HCT116 (cell line): Measurements from ENCODE around the gene RFTN1. TPM values are rescaled to one million over a fixed set of nuclear protein-coding genes. Genes with fewer than 3 reads are reported as not detected.

Experiments
- ATAC-seq: fragments of 200-7000 bp; cut with Tn5 transposase; 2 replicates; pipeline ENCODE4 v1.9.1; 2020; ENCODE audit warnings: mild to moderate bottlenecking, moderate library complexity
- BruUV-seq: library from RNA; stranded (reverse); fragments of 400-500 nt; replicated peaks from 2 replicates; lab custom pipeline; 2021; lab: Mats Ljungman, UMichigan
- CTCF ChIA-PET: fragments of 300-600 bp; sonication (Branson Sonifier 250); formaldehyde crosslinking; loops from one replicate; lab custom pipeline; 2021; ENCODE audit warnings: antibody characterized with exemption; lab: Charles Lee
- POLR2A ChIA-PET: fragments of 300-600, 350-600 bp; sonication (Branson Sonifier 250); formaldehyde crosslinking; loops from one replicate; lab custom pipeline; 2021; ENCODE audit warnings: antibody characterized with exemption; lab: Charles Lee
- RAD21 ChIA-PET, 2 experiments: fragments of 300-600 bp; sonication (Branson Sonifier 250); formaldehyde crosslinking; loops; one replicate each; lab custom pipeline; 2023; ENCODE audit warnings: low total read pairs in 2 of 2; ENCODE audit not compliant: uncharacterized antibody in 2 of 2, unreplicated experiment in 2 of 2, low non-redundant PET in 1 of 2; lab: Charles Lee
- DNase-seq: peaks from one replicate; pipeline ENCODE4 v3.0.0-alpha.2; 2010; ENCODE audit warnings: low read depth, low spot score
- H2AFZ ChIP-seq: fragments of 200-600 bp; shearing (Covaris generic), sonication (generic); 2 replicates; pipeline ENCODE4 v1.6.1; 2017; ENCODE audit warnings: low read depth, mixed run types, mixed read lengths, antibody characterized with exemption, low read length; ENCODE audit not compliant: poor library complexity, severe bottlenecking
- H3K27ac ChIP-seq: 2 replicates; pipeline ENCODE4 v1.5.1; 2012; ENCODE audit warnings: low read depth, low read length
- H3K27me3 ChIP-seq: fragments of 200-600 bp; sonication (generic); 2 replicates; pipeline ENCODE4 v1.6.1; 2016; ENCODE audit warnings: mixed run types, low read length, mixed read lengths; ENCODE audit not compliant: insufficient read depth
- H3K36me3 ChIP-seq, 2 experiments: fragments of 200-500 bp in 1 of 2; fragments of 200-600 bp in 1 of 2; sonication (Bioruptor generic) in 1 of 2; sonication (generic) in 1 of 2; 2 replicates each; pipeline versions ENCODE4 v1.5.1 to v1.6.1; 2014 to 2016; ENCODE audit warnings: low read length in 2 of 2, inconsistent platforms in 1 of 2, mixed read lengths in 1 of 2, mixed run types in 1 of 2; ENCODE audit not compliant: insufficient read depth in 2 of 2, control insufficient read depth in 1 of 2
- H3K4me1 ChIP-seq, 2 experiments: fragments of 200-600 bp in 1 of 2; sonication (generic) in 1 of 2; 2 replicates each; pipeline versions ENCODE4 v1.5.1 to v1.6.1; 2012 to 2017; ENCODE audit warnings: low read length in 2 of 2, inconsistent platforms in 1 of 2, mild to moderate bottlenecking in 1 of 2, mixed read lengths in 1 of 2, mixed run types in 1 of 2, moderate library complexity in 1 of 2; ENCODE audit not compliant: insufficient read depth in 2 of 2, control insufficient read depth in 1 of 2
- H3K4me2 ChIP-seq: fragments of 200-600 bp; sonication (generic); 2 replicates; pipeline ENCODE4 v1.6.1; 2017; ENCODE audit warnings: mixed run types, low read length, mixed read lengths
- H3K4me3 ChIP-seq, 2 experiments: fragments of 200-600 bp in 1 of 2; sonication (generic) in 1 of 2; replicated peaks in 1 of 2; 2 replicates each; pipeline ENCODE4 v1.5.1; 2011 to 2016; ENCODE audit warnings: low read length in 2 of 2, control low read depth in 1 of 2, low read depth in 1 of 2, mild to moderate bottlenecking in 1 of 2, mixed read lengths in 1 of 2, mixed run types in 1 of 2
- H3K79me2 ChIP-seq: fragments of 200-600 bp; sonication (generic); 2 replicates; pipeline ENCODE4 v1.6.1; 2017; ENCODE audit warnings: mild to moderate bottlenecking, mixed run types, low read length, moderate library complexity, mixed read lengths; ENCODE audit not compliant: insufficient read depth
- H3K9ac ChIP-seq: fragments of 200-600 bp; sonication (generic); 2 replicates; pipeline ENCODE4 v1.6.1; 2016; ENCODE audit warnings: low read length, mixed read lengths
- H3K9me2 ChIP-seq: fragments of 200-600 bp; sonication (generic), shearing (Covaris generic); 2 replicates; pipeline ENCODE4 v1.6.1; 2017; ENCODE audit warnings: mixed run types, mild to moderate bottlenecking, moderate library complexity; ENCODE audit not compliant: insufficient read depth
- H3K9me3 ChIP-seq, 2 experiments: fragments of 200-500 bp in 1 of 2; fragments of 200-600 bp in 1 of 2; sonication (Bioruptor generic) in 1 of 2; sonication (generic) in 1 of 2; 2 replicates each; pipeline ENCODE4 v1.6.1; 2014 to 2017; ENCODE audit warnings: low read length in 2 of 2, mixed read lengths in 2 of 2, inconsistent platforms in 1 of 2, low read depth in 1 of 2, mild to moderate bottlenecking in 1 of 2, mixed run types in 1 of 2, moderate library complexity in 1 of 2; ENCODE audit not compliant: control insufficient read depth in 1 of 2, insufficient read depth in 1 of 2
- H4K20me1 ChIP-seq: fragments of 200-600 bp; sonication (generic), shearing (Covaris generic); 2 replicates; pipeline ENCODE4 v1.6.1; 2017; ENCODE audit warnings: mixed run types, mild to moderate bottlenecking, moderate library complexity; ENCODE audit not compliant: insufficient read depth
- ATF3 ChIP-seq: IDR thresholded peaks from 2 replicates; pipeline ENCODE4 v1.6.1; 2012
- CBX3 ChIP-seq: IDR thresholded peaks from 2 replicates; pipeline ENCODE4 v1.6.1; 2012; ENCODE audit warnings: low read depth
- CEBPB ChIP-seq: IDR thresholded peaks from 2 replicates; pipeline ENCODE4 v1.6.1; 2012; ENCODE audit warnings: low read depth
- CTCF ChIP-seq, 3 experiments: fragments of 200-600 bp in 1 of 3; sonication (generic) in 1 of 3; IDR thresholded peaks in 2 of 3; conservative IDR thresholded peaks in 1 of 3; 2 replicates each; pipeline ENCODE4 v1.5.1; 2012 to 2017; ENCODE audit warnings: low read depth in 2 of 3, low read length in 2 of 3, antibody characterized with exemption in 1 of 3, borderline replicate concordance in 1 of 3, control low read depth in 1 of 3, mild to moderate bottlenecking in 1 of 3, mixed read lengths in 1 of 3, mixed run types in 1 of 3, moderate library complexity in 1 of 3; ENCODE audit not compliant: insufficient read depth in 1 of 3
- EGR1 ChIP-seq: IDR thresholded peaks from 2 replicates; pipeline ENCODE4 v1.6.1; 2012; ENCODE audit warnings: low read depth
- ELF1 ChIP-seq: IDR thresholded peaks from 2 replicates; pipeline ENCODE4 v1.6.1; 2012; ENCODE audit warnings: low read depth, borderline replicate concordance
- EZH2 ChIP-seq: fragments of 200-600 bp; sonication (generic); IDR thresholded peaks from 2 replicates; pipeline ENCODE4 v1.6.1; 2017; ENCODE audit warnings: antibody characterized with exemption, mixed run types
- FOSL1 ChIP-seq: IDR thresholded peaks from 2 replicates; pipeline ENCODE4 v1.6.1; 2012; ENCODE audit warnings: low read depth
- JUND ChIP-seq: IDR thresholded peaks from 2 replicates; pipeline ENCODE4 v1.6.1; 2012
- MAX ChIP-seq: IDR thresholded peaks from 2 replicates; pipeline ENCODE4 v1.6.1; 2012
- POLR2A ChIP-seq: IDR thresholded peaks from 2 replicates; pipeline ENCODE4 v1.7.0; 2011; ENCODE audit warnings: borderline replicate concordance; ENCODE audit not compliant: insufficient read depth, insufficient read length; ENCODE audit errors: extremely low read depth
- POLR2AphosphoS5 ChIP-seq: IDR thresholded peaks from 2 replicates; pipeline ENCODE4 v1.6.1; 2011; ENCODE audit warnings: mild to moderate bottlenecking, low read depth, low read length, moderate library complexity
- RAD21 ChIP-seq: IDR thresholded peaks from 2 replicates; pipeline ENCODE4 v1.6.1; 2012; ENCODE audit warnings: low read depth, mild to moderate bottlenecking
- REST ChIP-seq: IDR thresholded peaks from 2 replicates; pipeline ENCODE4 v1.6.1; 2012; ENCODE audit warnings: low read depth
- SP1 ChIP-seq: IDR thresholded peaks from 2 replicates; pipeline ENCODE4 v1.6.1; 2012; ENCODE audit warnings: low read depth
- SRF ChIP-seq: IDR thresholded peaks from 2 replicates; pipeline ENCODE4 v1.6.1; 2012; ENCODE audit warnings: low read depth
- TCF7L2 ChIP-seq: IDR thresholded peaks from 2 replicates; pipeline ENCODE4 v1.7.0; 2011; ENCODE audit warnings: borderline replicate concordance, inconsistent platforms; ENCODE audit not compliant: insufficient read depth, insufficient read length; ENCODE audit errors: extremely low read depth
- YY1 ChIP-seq: IDR thresholded peaks from 2 replicates; pipeline ENCODE4 v1.6.1; 2011; ENCODE audit warnings: low read length, low read depth, moderate library complexity, mild to moderate bottlenecking; ENCODE audit not compliant: insufficient replicate concordance; ENCODE audit errors: extremely low read depth
- ZFX ChIP-seq: fragments of 450-650 bp; IDR thresholded peaks from 2 replicates; pipeline ENCODE4 v1.6.1; 2017
- ZNF274 ChIP-seq: fragments of 200-500 bp; sonication (Bioruptor generic); IDR thresholded peaks from 2 replicates; pipeline ENCODE4 v1.6.1; 2014; ENCODE audit warnings: mild to moderate bottlenecking, low read depth, low read length, inconsistent platforms
- intact Hi-C: fragments of 100-400 bp; cut with micrococcal nuclease; formaldehyde crosslinking; loops from 2 replicates; pipeline ENCODE4 v1.10.0; 2022
- total RNA-seq: library from RNA; stranded (reverse); gene quantifications from one replicate; pipeline ENCODE4 v1.2.1, GENCODE V29; 2021; ENCODE audit not compliant: unreplicated experiment

Gene RFTN1
- total RNA-seq, 1 experiment from 2014 or later: 3.9 TPM

- no peak overlapping the region for H2AFZ ChIP-seq
- H3K4me1 ChIP-seq: no peaks in the 10 kb centered on the region
- CTCF ChIA-PET: no interaction called here
- H3K4me3 ChIP-seq: no peak overlapping the region
- H3K4me2 ChIP-seq: no peak overlapping the region
- H3K9ac ChIP-seq: no peak overlapping the region
- no peaks in the 10 kb centered on the region for H3K9me2 ChIP-seq
- POLR2A ChIA-PET: no interaction called here
- no peak for DNase-seq
- RAD21 ChIA-PET: no interaction called here
- intact Hi-C loops: no loop called here
- H3K79me2 ChIP-seq: no peaks in the 10 kb centered on the region
- TF ChIP-seq EGR1: no peak
- TF ChIP-seq CBX3: no peak
- no peak for TF ChIP-seq ELF1
- TF ChIP-seq POLR2A: no peak
- TF ChIP-seq REST: no peak
- no peak for TF ChIP-seq SRF
- no peak for TF ChIP-seq ZNF274
- TF ChIP-seq SP1: no peak
- no peak for TF ChIP-seq MAX
- no peak for TF ChIP-seq ZFX
- no peak for TF ChIP-seq POLR2AphosphoS5
- TF ChIP-seq FOSL1: no peak
- no peak for TF ChIP-seq JUND
- TF ChIP-seq CEBPB: no peak
- no peak for TF ChIP-seq YY1
- TF ChIP-seq RAD21: no peak
- TF ChIP-seq TCF7L2: no peak
- no peak for TF ChIP-seq CTCF (IDR thresholded peaks at IDR 0.05 in 2 of 3, conservative IDR thresholded peaks at IDR 0.05 in 1 of 3; ENCODE audit: borderline replicate concordance in 1 of 3, insufficient read depth in 1 of 3, low read depth in 2 of 3, low read length in 2 of 3)
- TF ChIP-seq EZH2: no peak
- TF ChIP-seq ATF3: no peak
- TF ChIP-seq, all 23 proteins: peak for 0
- no peaks in the 10 kb centered on the region for H3K36me3 ChIP-seq
- no peak overlapping the region for H3K27ac ChIP-seq
- ATAC-seq: no peak
- H4K20me1 ChIP-seq: no peaks in the 10 kb centered on the region
- H3K27me3 ChIP-seq: no peaks in the 10 kb centered on the region
- H3K9me3 ChIP-seq: no peaks in the 10 kb centered on the region
- no TSS peak for BruUV-seq
Measured at GRCh38 chr3:16346413-16347081, 167.0 kb downstream of the RFTN1 start.
